GM12892 (cell line): ENCODE measurements around the gene ABHD4.

Source experiments
- POLR2A ChIP-seq: IDR thresholded peaks from 2 replicates; pipeline ENCODE4 v1.6.1; 2011; ENCODE audit warnings: low read depth, low read length, control low read depth
- POLR2AphosphoS5 ChIP-seq: IDR thresholded peaks from 2 replicates; pipeline ENCODE4 v1.6.1; 2011; ENCODE audit warnings: low read depth, low read length, control low read depth
- TAF1 ChIP-seq: IDR thresholded peaks from 2 replicates; pipeline ENCODE4 v1.6.1; 2011; ENCODE audit warnings: low read depth, mild to moderate bottlenecking, control low read depth, low read length, borderline replicate concordance

GRCh38 chr14:22607291-22607690, 9.2 kb downstream of the ABHD4 start:
- TF ChIP-seq POLR2AphosphoS5, result no peak
- TF ChIP-seq POLR2A, result no peak
- TF ChIP-seq TAF1, result no peak
